ENCODE results near the gene ZNRF1.

GRCh38 chr16:75007443-75007842, 8.6 kb downstream of the ZNRF1 start:
- TF ChIP-seq, protein P1, sequence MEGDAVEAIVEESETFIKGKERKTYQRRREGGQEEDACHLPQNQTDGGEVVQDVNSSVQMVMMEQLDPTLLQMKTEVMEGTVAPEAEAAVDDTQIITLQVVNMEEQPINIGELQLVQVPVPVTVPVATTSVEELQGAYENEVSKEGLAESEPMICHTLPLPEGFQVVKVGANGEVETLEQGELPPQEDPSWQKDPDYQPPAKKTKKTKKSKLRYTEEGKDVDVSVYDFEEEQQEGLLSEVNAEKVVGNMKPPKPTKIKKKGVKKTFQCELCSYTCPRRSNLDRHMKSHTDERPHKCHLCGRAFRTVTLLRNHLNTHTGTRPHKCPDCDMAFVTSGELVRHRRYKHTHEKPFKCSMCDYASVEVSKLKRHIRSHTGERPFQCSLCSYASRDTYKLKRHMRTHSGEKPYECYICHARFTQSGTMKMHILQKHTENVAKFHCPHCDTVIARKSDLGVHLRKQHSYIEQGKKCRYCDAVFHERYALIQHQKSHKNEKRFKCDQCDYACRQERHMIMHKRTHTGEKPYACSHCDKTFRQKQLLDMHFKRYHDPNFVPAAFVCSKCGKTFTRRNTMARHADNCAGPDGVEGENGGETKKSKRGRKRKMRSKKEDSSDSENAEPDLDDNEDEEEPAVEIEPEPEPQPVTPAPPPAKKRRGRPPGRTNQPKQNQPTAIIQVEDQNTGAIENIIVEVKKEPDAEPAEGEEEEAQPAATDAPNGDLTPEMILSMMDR (IDR thresholded peaks at IDR 0.05), result no peak
- no peak for TF ChIP-seq POLR2A (IDR thresholded peaks at IDR 0.05)
